Fibroblast of the aortic adventitia (primary cell): Measurements from ENCODE around the gene ESRP2. TPM values are rescaled to one million over a fixed set of nuclear protein-coding genes. Genes with fewer than 3 reads are reported as not detected.

Experiments
- DNase-seq: peaks from one replicate; pipeline ENCODE4 v3.0.0-alpha.2; 2010; ENCODE audit warnings: low read depth
- H3K4me3 ChIP-seq: 2 replicates; pipeline ENCODE4 v1.5.1; 2011; ENCODE audit warnings: low read depth, mild to moderate bottlenecking, control low read depth, low read length, moderate library complexity
- CTCF ChIP-seq: IDR thresholded peaks from 2 replicates; pipeline ENCODE4 v1.5.1; 2011; ENCODE audit warnings: mild to moderate bottlenecking, low read length, control low read depth, inconsistent platforms; ENCODE audit not compliant: insufficient read depth
- total RNA-seq: library from RNA; depleted of rRNA; stranded (reverse); fragments of >200 nt; gene quantifications from 2 replicates; pipeline ENCODE4 v1.2.3, GENCODE V29; 2012; ENCODE audit warnings: low replicate concordance

The ESRP2 gene
- total RNA-seq, 1 donor = 0.18 TPM

DNA sequence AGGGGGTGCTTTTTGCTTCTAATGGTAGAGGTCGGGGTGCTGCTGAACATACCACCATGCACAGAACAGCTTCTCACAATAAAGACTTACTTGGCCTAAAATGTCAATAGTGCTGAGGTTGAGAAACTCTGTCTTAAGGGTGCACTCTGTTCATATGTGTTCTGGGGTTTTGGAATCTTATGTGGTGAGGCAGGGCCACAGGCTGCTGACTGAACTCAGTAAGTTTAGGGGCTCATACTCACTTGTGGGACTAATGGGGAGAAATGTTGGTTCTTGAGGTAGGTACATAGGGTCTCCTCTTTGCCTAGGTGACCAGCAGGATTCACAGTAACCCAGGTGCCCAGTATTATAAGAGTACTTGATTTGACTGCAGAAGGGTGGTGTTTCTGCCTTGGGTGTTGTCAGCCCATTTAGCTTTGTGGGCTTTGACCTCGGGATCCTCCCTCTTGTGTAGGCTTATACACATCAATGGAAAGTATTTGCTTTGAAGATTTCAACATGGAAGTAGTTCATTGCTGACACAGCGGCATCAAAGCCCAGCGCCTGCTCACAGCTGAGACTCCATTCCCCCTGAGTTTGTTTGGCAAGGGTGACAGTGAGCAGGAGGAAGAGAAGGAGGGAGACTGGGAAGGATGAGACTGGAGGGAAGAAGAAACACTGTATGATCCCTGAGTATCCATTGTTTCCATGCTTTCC is 45.6 kb upstream of the ESRP2 start:
- TF ChIP-seq CTCF = no peak
- no peak for DNase-seq
- no peak overlapping the region for H3K4me3 ChIP-seq

GRCh38 chr16:68279726-68280558 is 44.0 kb upstream of the ESRP2 start:
- no peak for TF ChIP-seq CTCF
- H3K4me3 ChIP-seq = no peak overlapping the region
- no peak for DNase-seq

- TF ChIP-seq CTCF = no peak
- H3K4me3 ChIP-seq = no peak overlapping the region
- DNase-seq = no peak
Measured at GRCh38 chr16:68276223-68276622, 40.3 kb upstream of the ESRP2 start.

- TF ChIP-seq CTCF = no peak
- no peak for DNase-seq
- H3K4me3 ChIP-seq = no peak overlapping the region
Measured at GRCh38 chr16:68275611-68276191, 39.8 kb upstream of the ESRP2 start.

DNA sequence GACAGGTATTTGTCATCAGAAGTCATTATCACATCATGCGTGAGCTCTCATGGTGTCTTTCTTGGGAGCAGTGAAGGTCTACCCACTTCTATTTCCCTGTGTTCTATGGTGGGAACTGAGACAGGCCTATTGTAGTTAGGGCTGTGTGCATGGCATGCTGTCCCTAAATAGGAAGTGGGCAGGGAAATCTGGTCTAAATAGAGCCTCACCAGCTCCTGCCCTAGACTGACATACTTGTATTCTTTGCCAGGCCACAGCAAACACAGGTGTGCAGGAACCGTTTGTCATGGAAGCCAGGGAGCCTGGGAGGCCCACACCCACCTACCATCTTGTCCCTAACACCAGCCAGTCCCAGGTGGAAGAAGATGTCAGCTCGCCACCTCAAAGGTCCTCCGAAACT is 38.5 kb upstream of the ESRP2 start:
- TF ChIP-seq CTCF = no peak
- H3K4me3 ChIP-seq = no peak overlapping the region
- no peak for DNase-seq

DNA sequence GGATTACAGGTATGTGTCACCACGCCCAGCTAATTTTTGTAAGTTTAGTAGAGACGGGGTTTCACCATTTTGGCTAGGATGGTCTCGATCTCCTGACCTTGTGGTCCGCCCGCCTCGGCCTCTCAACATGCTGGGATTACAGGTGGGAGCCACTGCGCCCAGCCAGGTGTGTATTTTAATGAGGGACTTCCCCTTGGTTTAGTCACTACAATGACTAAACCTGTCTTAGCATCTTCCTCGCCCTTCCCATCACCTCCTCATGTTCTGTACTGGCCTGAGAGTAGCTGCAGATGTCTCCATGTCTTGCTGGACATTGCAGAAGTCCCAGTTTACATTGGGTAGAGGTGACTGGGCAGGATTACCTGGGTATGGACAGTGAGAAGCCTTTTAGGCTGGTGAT is 38.0 kb upstream of the ESRP2 start:
- no peak for TF ChIP-seq CTCF
- no peak for DNase-seq

More for the DNA sequence above, 38.0 kb upstream of the ESRP2 start:
- H3K4me3 ChIP-seq = no peak overlapping the region
